Breast epithelium (tissue), 3 donors: ENCODE measurements around the gene CISTR.

ENCODE experiments used
- CTCF ChIP-seq, 3 donors: fragments of 450-650 bp; IDR thresholded peaks; one replicate each; pipeline ENCODE4 v1.5.1; 2016 to 2017; ENCODE audit warnings: antibody characterized with exemption in 3 of 3, mild to moderate bottlenecking in 3 of 3, moderate library complexity in 3 of 3
- POLR2A ChIP-seq: fragments of 450-650 bp; IDR thresholded peaks from one replicate; pipeline ENCODE4 v1.6.1; 2016; ENCODE audit warnings: antibody characterized with exemption, mild to moderate bottlenecking, moderate library complexity

GRCh38 chr12:53755893-53756292 lies 4.1 kb upstream of the CISTR start:
- TF ChIP-seq CTCF (IDR thresholded peaks at IDR 0.05) (no peak), POLR2A (no peak)
